Natural killer cell treated with Interleukin-12 subunit alpha and Interleukin-12 subunit beta and Interleukin-15 and Interleukin-18, amount 100 ng/mL, for 72 hours (primary cell): ENCODE measurements around the gene PCID2. TPM values are rescaled to one million over a fixed set of nuclear protein-coding genes. Genes with fewer than 3 reads are reported as not detected.

ENCODE experiments used
- ATAC-seq, 2 donors: fragments of 150-1000 bp; cut with Tn5 transposase in 1 of 2; sonication (Bioruptor Pico), chemical (Tn5 transposase) in 1 of 2; 2 replicates each; pipeline ENCODE4 v1.10.0; 2021
- DNase-seq: peaks from one replicate; pipeline ENCODE4 v3.0.0; 2022; ENCODE audit warnings: low spot score
- H3K27ac Mint-ChIP-seq, 2 donors: 1 replicate in 1 of 2; 2 replicates in 1 of 2; pipeline ENCODE4 v1.8.0; 2022; ENCODE audit warnings: mixed read lengths in 2 of 2, mild to moderate bottlenecking in 1 of 2, moderate library complexity in 1 of 2
- H3K27me3 Mint-ChIP-seq, 2 donors: 1 replicate in 1 of 2; 2 replicates in 1 of 2; pipeline ENCODE4 v1.8.0; 2022; ENCODE audit warnings: mixed read lengths in 2 of 2
- H3K36me3 Mint-ChIP-seq: one replicate; pipeline ENCODE4 v1.8.0; 2022; ENCODE audit warnings: mixed read lengths
- H3K4me1 Mint-ChIP-seq, 2 donors: 1 replicate in 1 of 2; 2 replicates in 1 of 2; pipeline ENCODE4 v1.8.0; 2022; ENCODE audit warnings: low read depth in 2 of 2, mixed read lengths in 2 of 2, mild to moderate bottlenecking in 1 of 2
- H3K4me3 Mint-ChIP-seq: one replicate; pipeline ENCODE4 v1.8.0; 2022; ENCODE audit warnings: mixed read lengths
- H3K9me3 Mint-ChIP-seq: 2 replicates; pipeline ENCODE4 v1.8.0; 2022; ENCODE audit warnings: mixed read lengths
- total RNA-seq, 2 donors: library from RNA; stranded (reverse); gene quantifications; one replicate each; pipeline ENCODE4 v1.2.3, GENCODE V29; 2022

Gene PCID2
- total RNA-seq, 2 donors from 2014 or later = 29.4 to 68.3 TPM

DNA sequence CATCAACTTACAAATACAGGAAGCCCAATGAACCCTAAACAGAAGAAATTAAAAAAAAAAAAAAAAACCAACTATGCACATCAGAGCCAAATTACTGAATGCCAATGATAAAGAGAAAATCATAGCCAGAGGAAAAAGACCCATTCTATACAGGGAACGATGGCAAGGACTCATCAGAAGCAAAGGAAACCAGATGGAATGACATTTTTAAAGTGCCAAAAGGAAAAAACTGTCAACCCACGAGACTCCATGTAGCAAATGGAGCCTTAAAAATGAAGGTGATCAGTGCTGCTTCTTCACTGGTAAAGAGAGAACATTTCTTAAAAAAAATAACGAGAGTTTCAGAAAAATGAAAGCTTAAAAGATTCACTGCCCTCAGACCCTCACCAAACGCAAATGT, 18.3 kb downstream of the PCID2 start:
- Mint-ChIP-seq H3K27me3 (no peaks in the 10 kb centered on the region), H3K9me3 (no peaks in the 10 kb centered on the region), H3K4me3 (no peak overlapping the region), H3K4me1 (peaks cover 33 to 35% of the 10 kb centered on the region in 2 donors), H3K36me3 (peaks cover 34% of the 10 kb centered on the region), H3K27ac (no peak overlapping the region)
- DNase-seq (no peak), ATAC-seq (no peak)

DNA sequence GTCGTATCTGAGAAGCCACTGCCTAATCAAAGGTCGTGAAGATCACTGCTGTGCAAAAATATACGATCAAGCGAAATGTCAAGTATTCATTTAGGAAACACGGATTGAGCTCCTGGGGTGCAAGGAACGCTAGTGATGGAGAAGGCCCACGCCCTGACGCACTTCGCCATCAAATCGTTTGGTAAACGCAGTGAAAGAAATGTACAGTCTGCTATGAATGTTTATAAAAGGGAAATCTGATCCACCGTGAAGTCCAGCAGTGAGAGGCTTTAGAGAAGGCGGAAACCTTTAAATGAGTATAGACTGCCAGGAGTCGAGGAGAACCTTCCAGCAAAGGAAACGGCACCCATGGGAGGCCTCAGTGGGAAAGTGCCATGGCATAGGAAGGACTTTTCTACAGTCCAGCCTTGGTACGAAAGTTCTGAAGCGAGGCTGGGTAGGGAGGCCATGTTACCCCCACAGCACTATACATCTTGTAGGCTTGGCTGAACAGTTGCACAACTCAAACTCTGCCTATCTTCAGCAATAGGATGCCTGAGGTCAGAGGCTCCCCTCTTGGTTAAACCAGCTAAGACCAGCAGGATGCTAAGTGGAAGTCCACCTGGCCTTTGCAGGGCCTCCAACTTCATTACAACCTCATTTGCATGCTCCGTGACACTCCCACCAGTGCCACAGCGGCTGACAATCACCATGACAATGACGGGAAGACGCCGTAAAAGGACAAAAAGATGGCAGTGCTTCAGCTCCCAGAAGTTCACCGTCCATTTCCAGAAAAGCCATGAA, 20.4 kb downstream of the PCID2 start:
- peaks cover 46 to 48% of the 10 kb centered on the region in 2 donors for H3K4me1 Mint-ChIP-seq
- H3K36me3 Mint-ChIP-seq = peaks cover 38% of the 10 kb centered on the region
- H3K9me3 Mint-ChIP-seq = no peaks in the 10 kb centered on the region
- H3K27ac Mint-ChIP-seq = peak overlapping the region in 1 of 2 donors; percentile 68
- H3K27me3 Mint-ChIP-seq = no peaks in the 10 kb centered on the region
- no peak for DNase-seq
- no peak for ATAC-seq
- no peak overlapping the region for H3K4me3 Mint-ChIP-seq

DNA sequence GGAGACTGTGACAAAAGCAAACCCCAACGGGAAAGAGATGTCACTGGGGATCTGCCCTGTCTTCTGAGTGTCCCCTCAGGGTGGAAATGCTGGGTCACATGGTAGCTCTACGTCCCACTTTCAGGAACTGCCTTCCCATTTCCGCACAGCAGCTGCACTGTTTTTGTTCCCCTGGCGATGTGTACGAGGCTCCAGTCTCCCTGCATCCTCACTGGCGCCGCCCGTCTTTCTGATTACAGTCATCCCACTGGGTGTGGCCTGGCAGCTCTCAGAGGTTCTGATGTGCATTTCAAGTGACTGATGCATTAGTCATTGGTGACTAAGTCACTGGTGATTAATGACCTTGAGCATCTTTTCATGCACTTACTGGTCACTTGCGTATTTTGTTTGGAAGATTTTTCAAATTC, 21.2 kb downstream of the PCID2 start:
- peaks cover 38% of the 10 kb centered on the region for H3K36me3 Mint-ChIP-seq
- peaks cover 47 to 51% of the 10 kb centered on the region in 2 donors for H3K4me1 Mint-ChIP-seq
- H3K27ac Mint-ChIP-seq = peak overlapping the region in 1 of 2 donors; percentile 68

DNA sequence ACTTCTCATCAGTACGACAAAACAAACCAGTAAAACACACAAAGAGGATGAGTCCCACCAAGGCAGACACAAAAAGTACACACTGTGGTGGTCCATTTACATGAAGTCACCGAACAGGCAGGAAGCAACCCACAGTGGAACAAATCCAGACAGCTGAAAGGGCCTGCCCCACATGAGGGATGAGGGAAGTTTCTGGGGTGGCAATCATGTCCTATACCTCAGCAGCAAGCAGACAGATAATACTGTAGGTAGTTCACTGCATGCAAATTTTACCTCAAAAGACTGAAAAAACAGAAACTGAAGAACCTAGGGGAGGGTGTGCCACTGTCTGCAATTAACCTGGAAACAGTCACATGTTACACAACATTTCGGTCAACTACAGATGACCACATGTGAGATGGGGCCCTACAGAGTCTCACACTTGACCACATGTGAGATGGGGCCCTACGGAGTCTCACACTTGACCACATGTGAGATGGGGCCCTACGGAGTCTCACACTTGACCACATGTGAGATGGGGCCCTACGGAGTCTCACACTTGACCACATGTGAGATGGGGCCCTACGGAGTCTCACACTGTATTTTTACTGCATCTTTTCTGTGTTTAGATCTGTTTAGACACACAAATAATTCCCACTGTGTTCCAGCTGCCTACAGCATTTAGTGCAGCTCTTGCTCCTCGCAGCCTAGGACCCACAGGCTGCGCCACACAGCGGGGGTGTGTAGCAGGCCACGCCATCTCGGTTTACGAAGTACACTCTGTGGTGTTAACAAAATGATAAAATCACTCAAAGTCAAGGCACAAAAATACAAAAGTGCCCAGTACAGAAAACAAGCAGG, 22.2 kb downstream of the PCID2 start:
- peak; percentile 87 to 92 for ATAC-seq
- Mint-ChIP-seq H3K27me3 (no peaks in the 10 kb centered on the region), H3K4me1 (peaks cover 51 to 57% of the 10 kb centered on the region in 2 donors), H3K9me3 (no peaks in the 10 kb centered on the region), H3K27ac (peak overlapping the region; percentile 30 to 65), H3K4me3 (peak overlapping the region; percentile 80), H3K36me3 (peaks cover 38% of the 10 kb centered on the region)
- peak; percentile 72 for DNase-seq

More for the DNA sequence above, 21.2 kb downstream of the PCID2 start:
- no peak for DNase-seq
- no peaks in the 10 kb centered on the region for H3K9me3 Mint-ChIP-seq
- ATAC-seq = peak in 1 of 2 donors; percentile 66
- H3K4me3 Mint-ChIP-seq = peak overlapping the region; percentile 76
- H3K27me3 Mint-ChIP-seq = no peaks in the 10 kb centered on the region

DNA sequence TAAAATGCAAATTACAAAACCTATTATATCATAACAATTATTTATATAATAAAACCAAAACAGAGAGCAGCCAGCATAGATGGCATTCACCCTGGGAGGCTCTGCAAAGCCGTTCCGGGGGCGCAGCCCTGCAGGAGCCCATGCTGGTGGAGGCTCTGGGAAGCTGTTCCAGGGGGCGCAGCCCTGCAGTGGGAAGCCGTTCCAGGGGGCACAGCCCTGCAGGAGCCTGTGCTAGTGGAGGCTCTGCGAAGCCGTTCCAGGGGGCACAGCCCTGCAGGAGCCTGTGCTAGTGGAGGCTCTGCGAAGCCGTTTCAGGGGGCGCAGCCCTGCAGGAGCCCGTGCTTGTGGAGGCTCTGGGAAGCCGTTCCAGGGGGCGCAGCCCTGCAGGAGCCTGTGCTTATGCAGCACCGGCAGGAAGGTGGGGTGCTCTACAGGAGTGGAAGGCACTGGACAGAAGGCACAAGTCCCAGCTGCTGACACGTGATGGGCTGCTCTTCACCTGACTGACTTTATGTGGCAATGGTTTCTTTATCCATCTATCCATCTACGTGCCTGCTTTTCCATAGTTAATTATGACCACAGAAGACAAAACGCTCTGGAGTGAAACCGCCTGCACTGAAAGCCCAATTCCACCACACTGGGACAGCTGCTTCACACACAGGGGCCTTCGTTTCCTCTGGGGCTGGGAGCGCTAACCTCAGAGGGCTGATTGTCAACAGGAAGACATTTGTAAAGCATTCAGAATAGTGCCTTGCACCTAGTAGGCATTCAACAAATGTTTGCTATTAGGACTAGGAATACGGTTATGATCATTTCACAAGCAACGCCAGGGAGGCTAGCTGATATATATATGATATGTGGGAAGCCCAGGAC, 23.7 kb downstream of the PCID2 start:
- Mint-ChIP-seq H3K9me3 (no peaks in the 10 kb centered on the region), H3K4me1 (peaks cover 58 to 69% of the 10 kb centered on the region in 2 donors), H3K27ac (peak overlapping the region in 1 of 2 donors; percentile 13), H3K36me3 (peaks cover 47% of the 10 kb centered on the region), H3K4me3 (peak overlapping the region; percentile 80), H3K27me3 (no peaks in the 10 kb centered on the region)
- DNase-seq (no peak), ATAC-seq (peak in 1 of 2 donors; percentile 58)

DNA sequence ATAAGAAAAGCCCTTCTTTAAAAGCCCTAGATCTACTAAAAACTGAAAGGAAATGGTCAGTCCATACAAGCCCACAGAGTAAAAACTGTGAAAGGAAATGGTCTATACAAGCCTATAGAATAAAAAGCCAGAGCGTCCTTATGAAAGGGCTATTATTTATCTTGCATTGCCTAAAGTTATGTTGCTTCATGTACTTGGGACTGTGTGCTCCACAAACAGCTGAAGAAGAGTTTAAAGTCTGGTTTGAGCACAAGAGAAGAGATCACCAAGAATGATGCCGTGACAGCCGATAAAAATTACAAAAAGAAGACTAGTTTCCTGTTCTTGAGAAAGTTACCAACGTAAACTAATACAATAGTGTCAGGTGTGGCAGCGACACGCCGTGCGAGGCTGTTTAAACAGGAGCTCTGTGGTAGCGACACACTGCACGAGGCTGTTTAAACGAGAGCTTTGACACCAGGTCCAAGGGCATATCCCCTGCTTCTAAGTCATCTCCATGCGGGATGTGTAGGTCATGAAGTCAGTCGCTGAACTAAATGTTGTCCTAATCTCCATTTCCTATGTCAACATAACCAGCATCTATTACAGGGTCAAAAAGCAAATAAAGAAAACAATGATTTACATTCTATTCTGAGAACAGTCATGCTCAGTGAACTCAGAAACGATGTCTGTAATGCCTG, 24.9 kb downstream of the PCID2 start:
- DNase-seq (no peak), ATAC-seq (no peak)
- H3K4me3 Mint-ChIP-seq = peak overlapping the region; percentile 30
- no peaks in the 10 kb centered on the region for H3K27me3 Mint-ChIP-seq
- peaks cover 45% of the 10 kb centered on the region for H3K36me3 Mint-ChIP-seq
- H3K9me3 Mint-ChIP-seq = no peaks in the 10 kb centered on the region
- no peak overlapping the region for H3K27ac Mint-ChIP-seq
- peaks cover 58 to 73% of the 10 kb centered on the region in 2 donors for H3K4me1 Mint-ChIP-seq

DNA sequence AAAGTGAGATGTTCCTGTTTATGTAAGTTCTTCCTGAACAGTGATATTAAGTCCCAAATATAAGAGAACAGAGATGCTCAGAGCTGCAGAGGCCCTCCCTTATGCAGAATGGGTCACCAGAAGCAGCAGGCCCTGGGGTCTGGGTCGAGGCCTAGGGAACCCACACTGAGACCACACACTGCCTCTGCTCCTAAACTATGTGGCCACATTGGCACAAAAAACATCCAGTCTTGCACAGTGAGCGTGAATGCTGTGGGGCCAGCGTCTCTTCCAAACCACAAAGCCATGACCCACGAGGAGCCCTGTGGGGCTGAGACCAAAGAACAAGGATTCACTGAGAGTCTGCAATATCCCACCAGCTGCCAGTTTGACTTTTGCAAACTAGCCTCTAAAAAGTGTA, 26.4 kb downstream of the PCID2 start:
- H3K9me3 Mint-ChIP-seq = no peaks in the 10 kb centered on the region
- no peak overlapping the region for H3K27ac Mint-ChIP-seq
- DNase-seq (no peak), ATAC-seq (no peak)
- H3K27me3 Mint-ChIP-seq = no peaks in the 10 kb centered on the region
- H3K4me3 Mint-ChIP-seq = no peak overlapping the region
- peaks cover 39% of the 10 kb centered on the region for H3K36me3 Mint-ChIP-seq
- H3K4me1 Mint-ChIP-seq = peaks cover 53 to 65% of the 10 kb centered on the region in 2 donors

DNA sequence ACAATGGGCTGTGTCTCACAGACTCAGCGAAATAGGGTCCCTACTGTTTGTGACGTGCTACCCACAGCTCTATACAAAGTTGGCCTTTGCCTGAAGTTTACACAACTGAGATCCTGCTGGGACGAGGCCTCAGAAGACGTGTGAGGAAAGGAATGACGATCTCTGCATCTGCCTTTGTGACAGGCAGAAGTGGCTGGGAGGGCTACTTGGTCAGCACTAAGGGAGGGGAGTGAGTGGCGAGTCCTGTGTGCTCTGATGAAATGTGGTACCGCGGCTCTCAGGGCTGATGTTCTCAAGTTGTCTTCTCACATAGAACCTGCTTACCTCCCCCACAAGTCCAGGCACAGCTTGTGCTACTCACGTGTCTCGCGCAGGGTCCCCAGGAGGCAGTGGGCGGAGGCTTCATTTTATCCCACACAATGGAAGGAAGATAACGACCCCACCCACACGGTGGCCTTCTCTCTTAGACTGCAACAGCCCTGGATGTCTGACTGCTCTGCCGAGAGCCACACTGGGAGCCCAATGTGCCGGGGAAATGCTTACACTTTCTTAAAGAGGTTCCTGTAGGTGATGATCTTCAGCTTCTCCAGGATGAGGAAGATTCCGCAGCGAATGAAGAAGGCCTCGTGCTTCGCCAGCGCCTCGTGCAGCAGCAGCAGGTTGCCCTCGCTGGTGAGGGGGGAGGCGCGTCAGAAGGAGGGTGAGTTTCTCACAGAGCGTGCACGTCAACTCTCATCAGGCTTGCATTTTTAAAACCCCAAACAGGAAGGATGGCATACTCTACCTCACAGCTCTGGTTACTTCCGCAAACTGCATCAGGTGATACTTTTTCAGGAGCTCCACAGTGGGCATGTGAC, 28.9 kb downstream of the PCID2 start:
- ATAC-seq (peak in 1 of 2 donors; percentile 34), DNase-seq (no peak)
- Mint-ChIP-seq H3K4me1 (peaks cover 47 to 58% of the 10 kb centered on the region in 2 donors), H3K4me3 (no peak overlapping the region), H3K36me3 (peaks cover 40% of the 10 kb centered on the region), H3K27ac (peak overlapping the region in 1 of 2 donors; percentile 20), H3K27me3 (no peaks in the 10 kb centered on the region), H3K9me3 (no peaks in the 10 kb centered on the region)

DNA sequence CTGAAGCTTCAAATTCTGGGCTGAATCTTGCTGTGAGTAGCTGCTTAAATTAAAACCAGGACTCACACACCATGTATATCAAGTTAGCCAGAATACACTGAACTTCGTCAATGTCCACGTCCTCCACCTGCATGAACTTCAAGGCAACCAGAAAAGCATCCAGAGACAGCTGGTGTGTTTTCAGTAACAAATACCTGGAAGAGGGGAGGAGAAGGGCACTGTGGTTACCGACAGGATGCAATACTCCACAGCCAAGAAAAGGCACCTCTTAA, 29.6 kb downstream of the PCID2 start:
- Mint-ChIP-seq H3K4me1 (peaks cover 50 to 58% of the 10 kb centered on the region in 2 donors), H3K36me3 (peaks cover 40% of the 10 kb centered on the region), H3K9me3 (no peaks in the 10 kb centered on the region), H3K27me3 (no peaks in the 10 kb centered on the region), H3K4me3 (no peak overlapping the region), H3K27ac (peak overlapping the region in 1 of 2 donors; percentile 44)
- ATAC-seq (no peak), DNase-seq (no peak)

DNA sequence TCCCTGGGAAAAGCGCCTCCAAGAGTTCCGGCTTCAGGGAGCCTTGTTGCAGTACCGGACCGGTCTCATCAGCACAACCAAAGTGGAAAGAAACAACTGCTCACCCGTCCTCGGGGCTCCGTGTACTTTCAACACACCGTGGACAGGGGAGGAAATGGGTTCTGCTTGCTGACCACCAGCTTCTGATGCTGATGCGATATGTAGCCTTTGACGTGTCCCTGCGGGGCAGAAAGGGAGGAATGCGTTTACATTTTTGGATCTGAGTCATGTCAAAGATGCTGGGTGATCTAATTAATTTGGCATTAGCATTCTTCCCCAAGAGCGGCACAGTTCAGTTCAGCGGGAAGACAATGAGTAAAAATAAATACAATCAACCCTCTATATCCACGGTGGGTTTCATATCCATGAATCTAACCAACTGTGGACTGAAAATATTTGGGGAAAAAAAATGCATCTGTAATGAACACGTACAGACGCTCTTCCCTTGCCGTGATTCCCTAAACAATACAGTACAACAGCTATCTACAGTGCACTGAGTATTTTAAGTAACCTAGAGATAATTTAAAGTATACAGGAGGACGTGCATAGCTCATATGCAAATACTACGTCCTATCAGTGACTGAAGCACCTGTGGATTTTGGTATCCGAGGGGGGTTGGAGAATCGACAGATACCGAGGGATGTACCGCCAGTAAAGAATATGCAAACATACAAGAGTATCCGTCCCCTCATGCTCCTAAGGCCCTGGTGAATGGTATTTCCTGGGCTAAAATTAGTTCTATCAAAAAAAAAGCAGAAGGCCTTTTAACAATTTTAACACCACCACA, 30.2 kb downstream of the PCID2 start:
- ATAC-seq (no peak), DNase-seq (no peak)
- Mint-ChIP-seq H3K27ac (peak overlapping the region in 1 of 2 donors; percentile 44), H3K9me3 (no peaks in the 10 kb centered on the region), H3K4me3 (peak overlapping the region; percentile 27), H3K27me3 (no peaks in the 10 kb centered on the region), H3K4me1 (peaks cover 45 to 52% of the 10 kb centered on the region in 2 donors), H3K36me3 (peaks cover 36% of the 10 kb centered on the region)

DNA sequence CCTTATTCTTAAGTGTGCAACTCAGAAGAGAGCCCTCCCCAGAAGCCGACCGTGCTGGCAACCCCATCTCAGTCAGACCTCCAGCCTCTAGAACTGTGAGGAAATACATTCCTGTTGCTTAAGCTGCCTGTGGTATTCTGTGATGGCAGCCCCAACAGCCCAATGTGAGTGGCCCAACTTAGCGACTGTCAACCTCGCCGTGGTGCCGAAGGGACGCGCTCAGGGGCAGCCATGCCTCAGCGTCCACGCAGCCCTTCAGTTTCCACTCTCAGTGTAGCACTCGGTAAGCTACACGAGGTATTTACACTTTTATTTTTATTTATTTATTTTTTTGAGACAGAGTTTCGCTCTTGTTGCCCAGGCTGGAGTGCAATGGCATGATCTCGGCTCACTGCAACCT, 31.6 kb downstream of the PCID2 start:
- H3K27ac Mint-ChIP-seq = peak overlapping the region; percentile 70 to 80

DNA sequence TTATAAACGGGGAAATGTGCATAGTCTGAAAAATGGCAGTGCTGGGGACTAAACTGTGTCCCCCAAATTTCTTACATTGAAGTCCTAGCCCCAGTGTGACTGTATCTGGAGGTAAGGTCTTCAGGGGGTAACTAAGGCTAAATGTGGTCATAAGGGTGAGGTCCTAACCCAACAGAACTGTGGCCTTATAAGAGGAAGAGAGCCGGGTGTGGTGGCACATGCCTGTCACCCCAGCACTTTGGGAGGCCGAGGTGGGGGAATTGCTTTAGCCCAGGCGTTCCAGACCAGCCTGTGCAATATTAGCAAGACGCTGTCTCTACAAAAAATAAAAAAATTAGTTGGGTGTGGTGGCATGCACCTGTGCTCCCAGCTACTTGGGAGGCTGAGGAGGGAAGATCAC, 32.2 kb downstream of the PCID2 start:
- ATAC-seq = peak; percentile 94 to 96
- Mint-ChIP-seq H3K27ac (peak overlapping the region; percentile 70 to 80), H3K36me3 (peaks cover 34% of the 10 kb centered on the region), H3K4me3 (peak overlapping the region; percentile 53), H3K27me3 (no peaks in the 10 kb centered on the region), H3K9me3 (no peaks in the 10 kb centered on the region), H3K4me1 (peaks cover 41 to 46% of the 10 kb centered on the region in 2 donors)
- peak; percentile 88 for DNase-seq

More for the DNA sequence above, 31.6 kb downstream of the PCID2 start:
- peak in 1 of 2 donors; percentile 5 for ATAC-seq
- no peak for DNase-seq
- H3K9me3 Mint-ChIP-seq = no peaks in the 10 kb centered on the region
- peaks cover 43% of the 10 kb centered on the region in 2 donors for H3K4me1 Mint-ChIP-seq
- no peak overlapping the region for H3K4me3 Mint-ChIP-seq
- peaks cover 34% of the 10 kb centered on the region for H3K36me3 Mint-ChIP-seq
- no peaks in the 10 kb centered on the region for H3K27me3 Mint-ChIP-seq
